Measurements from ENCODE around the gene EIF2D.

Gene EIF2D

DNA sequence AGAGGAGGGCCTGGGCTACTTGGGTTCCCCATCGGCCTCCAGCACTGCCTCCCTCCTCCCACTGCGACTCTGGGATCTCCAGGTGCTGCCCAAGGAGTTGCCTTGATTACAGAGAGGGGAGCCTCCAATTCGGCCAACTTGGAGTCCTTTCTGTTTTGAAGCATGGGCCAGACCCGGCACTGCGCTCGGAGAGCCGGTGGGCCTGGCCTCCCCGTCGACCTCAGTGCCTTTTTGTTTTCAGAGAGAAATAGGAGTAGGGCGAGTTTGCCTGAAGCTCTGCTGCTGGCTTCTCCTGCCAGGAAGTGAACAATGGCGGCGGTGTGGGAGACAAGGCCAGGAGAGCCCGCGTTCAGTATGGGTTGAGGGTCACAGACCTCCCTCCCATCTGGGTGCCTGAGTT lies 24.4 kb downstream of the EIF2D start:
- peaks cover 20% of the 10 kb centered on the region for H4K20me1 ChIP-seq (ENCODE audit: insufficient read depth, low read length)

DNA sequence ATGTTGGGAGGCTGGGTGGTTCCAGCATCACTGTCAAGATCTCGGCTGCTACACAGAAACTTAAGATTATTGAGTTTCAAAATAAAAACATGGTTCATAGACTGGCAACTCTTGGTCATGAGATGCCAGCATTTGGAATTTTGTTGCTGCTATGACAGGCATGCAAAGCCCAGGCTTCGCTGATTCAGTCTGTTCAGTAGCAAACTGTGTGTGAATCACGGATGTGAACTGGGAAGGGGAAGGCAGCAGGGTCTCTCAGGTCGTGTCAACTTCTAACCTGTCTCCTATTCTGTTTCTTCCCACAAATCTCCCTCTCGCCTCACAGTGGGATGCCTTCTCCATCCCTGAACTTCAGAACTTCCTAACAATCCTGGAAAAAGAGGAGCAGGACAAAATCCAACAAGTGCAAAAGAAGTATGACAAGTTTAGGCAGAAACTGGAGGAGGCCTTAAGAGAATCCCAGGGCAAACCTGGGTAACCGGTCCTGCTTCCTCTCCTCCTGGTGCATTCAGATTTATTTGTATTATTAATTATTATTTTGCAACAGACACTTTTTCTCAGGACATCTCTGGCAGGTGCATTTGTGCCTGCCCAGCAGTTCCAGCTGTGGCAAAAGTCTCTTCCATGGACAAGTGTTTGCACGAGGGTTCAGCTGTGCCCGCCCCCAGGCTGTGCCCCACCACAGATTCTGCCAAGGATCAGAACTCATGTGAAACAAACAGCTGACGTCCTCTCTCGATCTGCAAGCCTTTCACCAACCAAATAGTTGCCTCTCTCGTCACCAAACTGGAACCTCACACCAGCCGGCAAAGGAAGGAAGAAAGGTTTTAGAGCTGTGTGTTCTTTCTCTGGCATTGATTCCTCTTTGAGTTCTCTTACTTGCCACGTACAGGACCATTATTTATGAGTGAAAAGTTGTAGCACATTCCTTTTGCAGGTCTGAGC lies 25.5 kb downstream of the EIF2D start:
- Histone ChIP-seq H3K79me2 (ENCODE audit: insufficient read depth, low read length) (peaks cover 15% of the 10 kb centered on the region), H3K36me3 (ENCODE audit: insufficient read depth, low read length) (peaks cover 96% of the 10 kb centered on the region), H3K4me2 (ENCODE audit: insufficient read depth, low read length) (no peak overlapping the region), H4K20me1 (ENCODE audit: insufficient read depth, low read length) (peaks cover 31% of the 10 kb centered on the region), H3K9ac (ENCODE audit: low read depth, low read length) (no peak overlapping the region), H3K4me3 (ENCODE audit: low read depth in 1 of 2, low read length in 2 of 2) (no peak overlapping the region), H2AFZ (ENCODE audit: low read depth, low read length) (no peak overlapping the region), H3K9me3 (ENCODE audit: insufficient read depth, low read length, severe bottlenecking) (no peaks in the 10 kb centered on the region), H3K27me3 (ENCODE audit: insufficient read depth, low read length, poor library complexity) (no peaks in the 10 kb centered on the region), H3K27ac (ENCODE audit: low read length) (no peak overlapping the region), H3K4me1 (ENCODE audit: insufficient read depth, low read length) (no peaks in the 10 kb centered on the region)
- no peak for DNase-seq
- no peak for ATAC-seq (ENCODE audit: insufficient read depth, low read depth)
- TF ChIP-seq, protein P1, sequence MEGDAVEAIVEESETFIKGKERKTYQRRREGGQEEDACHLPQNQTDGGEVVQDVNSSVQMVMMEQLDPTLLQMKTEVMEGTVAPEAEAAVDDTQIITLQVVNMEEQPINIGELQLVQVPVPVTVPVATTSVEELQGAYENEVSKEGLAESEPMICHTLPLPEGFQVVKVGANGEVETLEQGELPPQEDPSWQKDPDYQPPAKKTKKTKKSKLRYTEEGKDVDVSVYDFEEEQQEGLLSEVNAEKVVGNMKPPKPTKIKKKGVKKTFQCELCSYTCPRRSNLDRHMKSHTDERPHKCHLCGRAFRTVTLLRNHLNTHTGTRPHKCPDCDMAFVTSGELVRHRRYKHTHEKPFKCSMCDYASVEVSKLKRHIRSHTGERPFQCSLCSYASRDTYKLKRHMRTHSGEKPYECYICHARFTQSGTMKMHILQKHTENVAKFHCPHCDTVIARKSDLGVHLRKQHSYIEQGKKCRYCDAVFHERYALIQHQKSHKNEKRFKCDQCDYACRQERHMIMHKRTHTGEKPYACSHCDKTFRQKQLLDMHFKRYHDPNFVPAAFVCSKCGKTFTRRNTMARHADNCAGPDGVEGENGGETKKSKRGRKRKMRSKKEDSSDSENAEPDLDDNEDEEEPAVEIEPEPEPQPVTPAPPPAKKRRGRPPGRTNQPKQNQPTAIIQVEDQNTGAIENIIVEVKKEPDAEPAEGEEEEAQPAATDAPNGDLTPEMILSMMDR (IDR thresholded peaks at IDR 0.05; ENCODE audit: borderline replicate concordance, extremely low read depth, low read length, poor library complexity, severe bottlenecking), result no peak
- TF ChIP-seq EZH2 (IDR thresholded peaks at IDR 0.05; ENCODE audit: borderline replicate concordance, low read depth, low read length, severe bottlenecking), result no peak

More for the DNA sequence above, 24.4 kb downstream of the EIF2D start:
- Histone ChIP-seq H3K4me1 (ENCODE audit: insufficient read depth, low read length) (no peaks in the 10 kb centered on the region), H3K36me3 (ENCODE audit: insufficient read depth, low read length) (peaks cover 96% of the 10 kb centered on the region), H3K9ac (ENCODE audit: low read depth, low read length) (no peak overlapping the region), H3K9me3 (ENCODE audit: insufficient read depth, low read length, severe bottlenecking) (no peaks in the 10 kb centered on the region), H3K79me2 (ENCODE audit: insufficient read depth, low read length) (peaks cover 4% of the 10 kb centered on the region; the same call in 1 of the 2 replicates), H3K27ac (ENCODE audit: low read length) (no peak overlapping the region), H2AFZ (ENCODE audit: low read depth, low read length) (no peak overlapping the region), H3K4me2 (ENCODE audit: insufficient read depth, low read length) (no peak overlapping the region), H3K4me3 (ENCODE audit: low read depth in 1 of 2, low read length in 2 of 2) (no peak overlapping the region), H3K27me3 (ENCODE audit: insufficient read depth, low read length, poor library complexity) (no peaks in the 10 kb centered on the region)
- DNase-seq (no peak), ATAC-seq (ENCODE audit: insufficient read depth, low read depth) (no peak)
- no peak for TF ChIP-seq EZH2 (IDR thresholded peaks at IDR 0.05; ENCODE audit: borderline replicate concordance, low read depth, low read length, severe bottlenecking)
- TF ChIP-seq, protein P1 (IDR thresholded peaks at IDR 0.05; ENCODE audit: borderline replicate concordance, extremely low read depth, low read length, poor library complexity, severe bottlenecking), result no peak

DNA sequence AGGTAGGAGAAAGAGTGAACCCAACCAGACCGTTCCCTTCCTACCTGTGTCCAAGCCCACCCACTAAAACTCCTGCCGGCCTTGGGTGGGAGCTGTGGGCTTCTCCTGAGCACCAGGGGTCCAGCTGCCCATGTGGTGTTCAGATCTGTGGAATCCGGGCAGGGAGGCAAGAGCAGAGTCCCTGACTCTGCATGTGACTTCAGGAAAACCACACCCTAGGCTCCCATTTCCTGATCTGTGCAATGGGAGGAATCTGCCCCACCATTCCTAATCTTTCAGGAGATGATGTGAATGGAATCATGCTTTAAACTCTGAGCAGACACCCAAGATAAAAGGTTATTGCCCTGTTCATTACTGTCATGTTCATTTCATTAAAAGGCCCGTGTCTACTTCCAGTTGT lies 27.6 kb downstream of the EIF2D start:
- peaks cover 46% of the 10 kb centered on the region for H4K20me1 ChIP-seq (ENCODE audit: insufficient read depth, low read length)
- no peaks in the 10 kb centered on the region for H3K27me3 ChIP-seq (ENCODE audit: insufficient read depth, low read length, poor library complexity)
- no peak overlapping the region for H3K27ac ChIP-seq (ENCODE audit: low read length)
- H3K9me3 ChIP-seq (ENCODE audit: insufficient read depth, low read length, severe bottlenecking), result no peaks in the 10 kb centered on the region
- no peak overlapping the region for H2AFZ ChIP-seq (ENCODE audit: low read depth, low read length)
- H3K9ac ChIP-seq (ENCODE audit: low read depth, low read length), result no peak overlapping the region
- DNase-seq, result no peak
- no peak overlapping the region for H3K4me3 ChIP-seq (ENCODE audit: low read depth in 1 of 2, low read length in 2 of 2)
- TF ChIP-seq, protein P1 (IDR thresholded peaks at IDR 0.05; ENCODE audit: borderline replicate concordance, extremely low read depth, low read length, poor library complexity, severe bottlenecking), result no peak
- no peak for TF ChIP-seq EZH2 (IDR thresholded peaks at IDR 0.05; ENCODE audit: borderline replicate concordance, low read depth, low read length, severe bottlenecking)
- peaks cover 34% of the 10 kb centered on the region for H3K79me2 ChIP-seq (ENCODE audit: insufficient read depth, low read length)
- no peaks in the 10 kb centered on the region for H3K4me1 ChIP-seq (ENCODE audit: insufficient read depth, low read length)
- H3K4me2 ChIP-seq (ENCODE audit: insufficient read depth, low read length), result no peak overlapping the region
- H3K36me3 ChIP-seq (ENCODE audit: insufficient read depth, low read length), result peaks cover 92% of the 10 kb centered on the region
- ATAC-seq (ENCODE audit: insufficient read depth, low read depth), result no peak

Measured in DND-41 (cell line).